AG04449 (cell line): ENCODE results near the gene TINAGL1.

Experiments used
- CTCF ChIA-PET: fragments of 350-600 bp; formaldehyde crosslinking; extraction: SDS; loops from one replicate; lab custom pipeline; 2021; ENCODE audit warnings: antibody characterized with exemption; lab: Yijun Ruan, JAX
- POLR2A ChIA-PET: fragments of 400-600, 350-600 bp; formaldehyde crosslinking; extraction: SDS; loops from one replicate; lab custom pipeline; 2020; ENCODE audit warnings: antibody characterized with exemption, inconsistent platforms; lab: Yijun Ruan, JAX
- DNase-seq: peaks from one replicate; pipeline ENCODE4 v3.0.0-alpha.2; 2010; ENCODE audit warnings: low read depth, low spot score
- H3K4me3 ChIP-seq: 2 replicates; pipeline ENCODE4 v1.5.1; 2011; ENCODE audit warnings: low read depth, mild to moderate bottlenecking, control low read depth, low read length
- CTCF ChIP-seq: IDR thresholded peaks from one replicate; pipeline ENCODE4 v1.5.1; 2011; ENCODE audit warnings: mild to moderate bottlenecking, moderate library complexity, low read length, control low read depth, inconsistent platforms; ENCODE audit not compliant: insufficient read depth; ENCODE audit errors: missing control alignments

TINAGL1 gene

GRCh38 chr1:31595836-31596736, 19.8 kb downstream of the TINAGL1 start:
- POLR2A ChIA-PET: no interaction called here
- H3K4me3 ChIP-seq: no peak overlapping the region
- no peak for TF ChIP-seq CTCF
- CTCF ChIA-PET: interaction anchor here (0.9 to 15.8 kb wide), 10 partner anchors 8 to 202 kb away, joined by 3 to 327 read pairs (median 4); no protein-coding TSS in a partner anchor
- no peak for DNase-seq

- ChIA-PET CTCF (interaction anchor here (0.9 to 15.8 kb wide), 11 partner anchors 8 to 202 kb away, joined by 3 to 327 read pairs (median 4); no protein-coding TSS in a partner anchor), POLR2A (no interaction called here)
Observed at GRCh38 chr1:31596737-31597097, 20.4 kb downstream of the TINAGL1 start.

GRCh38 chr1:31598980-31599379, 22.7 kb downstream of the TINAGL1 start:
- H3K4me3 ChIP-seq: no peak overlapping the region
- ChIA-PET POLR2A (no interaction called here), CTCF (interaction anchor here (1.0 to 15.8 kb wide), 3 partner anchors 11 to 32 kb away, joined by 4 to 327 read pairs (median 24); no protein-coding TSS in a partner anchor)
- no peak for TF ChIP-seq CTCF
- no peak for DNase-seq

More at GRCh38 chr1:31596737-31597097, 20.4 kb downstream of the TINAGL1 start:
- DNase-seq: no peak
- no peak for TF ChIP-seq CTCF
- no peak overlapping the region for H3K4me3 ChIP-seq

- no peak overlapping the region for H3K4me3 ChIP-seq
- no peak for DNase-seq
- no peak for TF ChIP-seq CTCF
- POLR2A ChIA-PET: no interaction called here
- CTCF ChIA-PET: interaction anchor here (0.8 to 12.9 kb wide), 5 partner anchors 9 to 416 kb away, joined by 3 to 118 read pairs (median 3); no protein-coding TSS in a partner anchor
Observed at GRCh38 chr1:31600641-31601040, 24.3 kb downstream of the TINAGL1 start.

- ChIA-PET POLR2A (no interaction called here), CTCF (interaction anchor here (0.7 to 12.9 kb wide), 3 partner anchors 11 to 143 kb away, joined by 3 to 118 read pairs (median 4); no protein-coding TSS in a partner anchor)
- no peak for DNase-seq
- no peak overlapping the region for H3K4me3 ChIP-seq
- no peak for TF ChIP-seq CTCF
Observed at GRCh38 chr1:31602081-31602480, 25.8 kb downstream of the TINAGL1 start.

- DNase-seq: no peak
- POLR2A ChIA-PET: no interaction called here
- H3K4me3 ChIP-seq: no peak overlapping the region
- TF ChIP-seq CTCF: no peak
- CTCF ChIA-PET: interaction anchor here (1.8 to 12.9 kb wide), 4 partner anchors 11 to 57 kb away, joined by 6 to 118 read pairs (median 36); partner anchors contain the start of gene HCRTR1
Observed at GRCh38 chr1:31605908-31606427, 29.7 kb downstream of the TINAGL1 start.
